Keratinocyte (primary cell): ENCODE measurements around the gene UBE2E3.

Source experiments
- EZH2 ChIP-seq: IDR thresholded peaks from one replicate; pipeline ENCODE4 v1.6.1; 2012; ENCODE audit warnings: inconsistent platforms, mild to moderate bottlenecking, low read length, moderate library complexity
- TF ChIP-seq, protein P1 (sequence below), 3 experiments: IDR thresholded peaks in 1 of 3; conservative IDR thresholded peaks in 1 of 3; optimal IDR thresholded peaks in 1 of 3; 2 replicates in 2 of 3; 3 replicates in 1 of 3; pipeline versions ENCODE3 to v1.5.1; 2011; ENCODE audit warnings: low read length in 3 of 3, mild to moderate bottlenecking in 3 of 3, moderate library complexity in 2 of 3, control low read depth in 1 of 3, inconsistent platforms in 1 of 3; ENCODE audit not compliant: insufficient read depth in 2 of 3; ENCODE audit errors: extremely low read depth in 1 of 3

DNA sequence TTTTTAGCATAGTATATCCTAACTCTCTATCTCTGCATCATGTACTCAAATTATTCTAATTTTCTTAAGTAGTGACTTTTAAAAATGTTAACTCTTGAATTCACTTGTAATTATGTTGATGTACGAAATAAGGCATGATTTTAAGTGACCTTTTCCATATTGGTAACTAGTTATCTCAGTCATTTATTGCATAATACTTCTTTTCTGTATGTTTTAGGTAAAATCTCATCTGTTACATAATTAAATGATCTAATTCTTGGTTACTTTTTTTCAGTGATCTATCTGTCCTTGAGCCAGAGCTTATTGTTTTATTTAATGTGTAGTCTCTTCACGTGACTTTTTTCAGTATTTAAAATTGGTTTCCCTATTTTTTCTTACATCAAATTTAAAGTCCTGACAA lies 4.8 kb upstream of the UBE2E3 start:
- TF ChIP-seq, protein P1, sequence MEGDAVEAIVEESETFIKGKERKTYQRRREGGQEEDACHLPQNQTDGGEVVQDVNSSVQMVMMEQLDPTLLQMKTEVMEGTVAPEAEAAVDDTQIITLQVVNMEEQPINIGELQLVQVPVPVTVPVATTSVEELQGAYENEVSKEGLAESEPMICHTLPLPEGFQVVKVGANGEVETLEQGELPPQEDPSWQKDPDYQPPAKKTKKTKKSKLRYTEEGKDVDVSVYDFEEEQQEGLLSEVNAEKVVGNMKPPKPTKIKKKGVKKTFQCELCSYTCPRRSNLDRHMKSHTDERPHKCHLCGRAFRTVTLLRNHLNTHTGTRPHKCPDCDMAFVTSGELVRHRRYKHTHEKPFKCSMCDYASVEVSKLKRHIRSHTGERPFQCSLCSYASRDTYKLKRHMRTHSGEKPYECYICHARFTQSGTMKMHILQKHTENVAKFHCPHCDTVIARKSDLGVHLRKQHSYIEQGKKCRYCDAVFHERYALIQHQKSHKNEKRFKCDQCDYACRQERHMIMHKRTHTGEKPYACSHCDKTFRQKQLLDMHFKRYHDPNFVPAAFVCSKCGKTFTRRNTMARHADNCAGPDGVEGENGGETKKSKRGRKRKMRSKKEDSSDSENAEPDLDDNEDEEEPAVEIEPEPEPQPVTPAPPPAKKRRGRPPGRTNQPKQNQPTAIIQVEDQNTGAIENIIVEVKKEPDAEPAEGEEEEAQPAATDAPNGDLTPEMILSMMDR (optimal IDR thresholded peaks at IDR 0.05 in 1 of 3, IDR thresholded peaks at IDR 0.05 in 1 of 3, conservative IDR thresholded peaks at IDR 0.05 in 1 of 3; ENCODE audit: extremely low read depth in 1 of 3, insufficient read depth in 2 of 3, low read length in 3 of 3): no peak
- no peak for TF ChIP-seq EZH2
